ENCODE data around the gene CAP2. TPM values are rescaled to one million over a fixed set of nuclear protein-coding genes. Genes with fewer than 3 reads are reported as not detected.

Gene CAP2
- total RNA-seq, 1 donor = 49.7 TPM

DNA sequence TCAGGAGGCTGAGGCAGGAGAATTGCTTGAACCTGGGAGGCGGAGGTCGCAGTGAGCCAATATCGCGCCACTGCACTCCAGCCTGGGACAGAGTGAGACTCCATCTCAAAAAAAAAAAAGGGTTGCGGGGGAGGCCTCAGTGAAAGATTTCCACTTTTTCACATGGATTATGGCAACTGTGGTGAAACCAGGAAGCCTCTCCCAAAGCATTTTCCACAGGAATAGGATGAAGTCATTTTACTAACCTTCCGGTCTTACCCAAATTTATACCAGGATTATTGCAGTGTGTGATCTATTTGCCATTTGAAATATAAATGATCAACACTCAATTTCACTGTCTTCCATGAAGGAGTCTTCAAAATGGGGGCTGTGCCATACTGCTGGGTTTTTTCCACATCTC is 113.1 kb downstream of the CAP2 start:
- TF ChIP-seq, protein P1, sequence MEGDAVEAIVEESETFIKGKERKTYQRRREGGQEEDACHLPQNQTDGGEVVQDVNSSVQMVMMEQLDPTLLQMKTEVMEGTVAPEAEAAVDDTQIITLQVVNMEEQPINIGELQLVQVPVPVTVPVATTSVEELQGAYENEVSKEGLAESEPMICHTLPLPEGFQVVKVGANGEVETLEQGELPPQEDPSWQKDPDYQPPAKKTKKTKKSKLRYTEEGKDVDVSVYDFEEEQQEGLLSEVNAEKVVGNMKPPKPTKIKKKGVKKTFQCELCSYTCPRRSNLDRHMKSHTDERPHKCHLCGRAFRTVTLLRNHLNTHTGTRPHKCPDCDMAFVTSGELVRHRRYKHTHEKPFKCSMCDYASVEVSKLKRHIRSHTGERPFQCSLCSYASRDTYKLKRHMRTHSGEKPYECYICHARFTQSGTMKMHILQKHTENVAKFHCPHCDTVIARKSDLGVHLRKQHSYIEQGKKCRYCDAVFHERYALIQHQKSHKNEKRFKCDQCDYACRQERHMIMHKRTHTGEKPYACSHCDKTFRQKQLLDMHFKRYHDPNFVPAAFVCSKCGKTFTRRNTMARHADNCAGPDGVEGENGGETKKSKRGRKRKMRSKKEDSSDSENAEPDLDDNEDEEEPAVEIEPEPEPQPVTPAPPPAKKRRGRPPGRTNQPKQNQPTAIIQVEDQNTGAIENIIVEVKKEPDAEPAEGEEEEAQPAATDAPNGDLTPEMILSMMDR (IDR thresholded peaks at IDR 0.05; ENCODE audit: insufficient read depth, low read depth, low read length) = no peak
- DNase-seq (ENCODE audit: low read depth) = no peak
- no peak overlapping the region for H3K4me3 ChIP-seq (ENCODE audit: low read depth, low read length)

DNA sequence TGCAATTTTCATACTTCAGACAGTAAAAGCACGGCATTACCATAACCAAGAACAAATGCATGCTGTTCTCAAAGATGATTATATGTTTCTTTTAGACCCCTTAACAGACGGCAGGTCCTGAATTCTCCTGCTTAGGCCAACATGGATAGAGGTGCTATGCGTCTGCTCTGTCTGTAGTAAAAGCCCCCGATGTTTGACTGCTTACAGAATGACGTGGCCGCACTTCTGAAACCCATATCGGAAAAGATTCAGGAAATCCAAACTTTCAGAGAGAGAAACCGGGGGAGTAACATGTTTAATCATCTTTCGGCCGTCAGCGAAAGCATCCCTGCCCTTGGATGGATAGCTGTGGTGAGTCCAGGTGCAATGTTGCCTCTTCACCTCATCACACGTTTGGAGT is 113.6 kb downstream of the CAP2 start:
- no peak for DNase-seq (ENCODE audit: low read depth)
- TF ChIP-seq, protein P1 (IDR thresholded peaks at IDR 0.05; ENCODE audit: insufficient read depth, low read depth, low read length) = no peak
- no peak overlapping the region for H3K4me3 ChIP-seq (ENCODE audit: low read depth, low read length)

DNA sequence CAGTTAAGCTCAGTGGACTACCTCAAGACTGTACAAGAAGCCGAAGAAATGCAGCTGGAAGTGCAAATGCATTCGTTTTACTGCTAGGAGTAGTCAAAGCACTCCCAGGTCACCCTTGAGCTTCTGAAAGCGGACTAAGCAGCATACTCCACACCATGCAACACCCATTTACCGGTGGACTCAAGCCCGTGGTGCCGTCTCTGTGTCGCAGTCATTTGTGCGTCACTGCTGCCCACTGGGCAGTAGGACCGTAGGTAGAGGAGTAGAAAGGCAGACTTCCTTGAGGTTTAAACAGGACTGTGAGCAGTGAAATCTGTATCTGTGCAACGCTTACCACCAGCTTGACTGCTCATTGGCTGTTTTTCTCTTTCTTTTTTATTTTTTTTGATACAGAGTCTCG is 117.7 kb downstream of the CAP2 start:
- H3K4me3 ChIP-seq (ENCODE audit: low read depth, low read length) = no peak overlapping the region
- DNase-seq (ENCODE audit: low read depth) = no peak
- TF ChIP-seq, protein P1 (IDR thresholded peaks at IDR 0.05; ENCODE audit: insufficient read depth, low read depth, low read length) = no peak

DNA sequence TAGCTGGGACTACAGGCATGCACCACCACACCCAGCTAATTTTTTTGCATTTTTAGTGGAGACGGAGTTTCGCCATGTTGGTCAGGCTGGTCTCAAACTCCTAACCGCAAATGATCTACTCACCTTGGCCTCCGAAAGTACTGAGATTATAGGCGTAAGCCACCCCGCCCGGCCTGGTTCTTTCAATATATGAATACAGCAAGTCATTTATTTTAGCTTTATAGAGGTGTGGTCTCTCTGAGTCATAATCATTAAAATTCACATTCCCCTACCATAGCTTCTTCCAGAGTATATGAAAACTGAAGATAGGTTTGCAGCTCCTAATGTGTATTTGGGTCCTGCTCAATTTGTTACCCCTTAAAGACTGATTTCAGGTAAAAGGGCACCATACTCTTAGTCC is 118.2 kb downstream of the CAP2 start:
- DNase-seq (ENCODE audit: low read depth) = no peak
- TF ChIP-seq, protein P1 (IDR thresholded peaks at IDR 0.05; ENCODE audit: insufficient read depth, low read depth, low read length) = no peak
- H3K4me3 ChIP-seq (ENCODE audit: low read depth, low read length) = no peak overlapping the region

DNA sequence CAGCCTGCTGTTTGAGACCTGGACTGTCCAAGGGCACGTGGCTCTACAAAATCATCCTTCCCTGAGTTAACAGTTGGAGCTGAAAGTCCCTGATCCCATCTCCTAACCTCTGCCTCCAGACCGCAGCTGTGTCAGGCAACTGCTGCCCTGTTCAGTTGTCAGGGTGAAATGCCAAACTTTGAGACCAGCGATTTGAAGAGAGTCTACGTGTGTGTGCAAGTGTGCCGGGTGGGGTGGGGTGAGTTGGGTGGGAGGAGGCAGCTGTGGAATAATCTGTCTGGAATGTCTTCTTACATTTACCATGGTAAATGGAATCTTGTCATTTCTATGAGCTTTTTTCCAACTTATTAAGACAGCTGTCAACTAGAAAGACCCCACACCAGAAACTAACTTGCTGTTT is 125.7 kb downstream of the CAP2 start:
- DNase-seq (ENCODE audit: low read depth) = no peak
- no peak overlapping the region for H3K4me3 ChIP-seq (ENCODE audit: low read depth, low read length)
- TF ChIP-seq, protein P1 (IDR thresholded peaks at IDR 0.05; ENCODE audit: insufficient read depth, low read depth, low read length) = no peak

DNA sequence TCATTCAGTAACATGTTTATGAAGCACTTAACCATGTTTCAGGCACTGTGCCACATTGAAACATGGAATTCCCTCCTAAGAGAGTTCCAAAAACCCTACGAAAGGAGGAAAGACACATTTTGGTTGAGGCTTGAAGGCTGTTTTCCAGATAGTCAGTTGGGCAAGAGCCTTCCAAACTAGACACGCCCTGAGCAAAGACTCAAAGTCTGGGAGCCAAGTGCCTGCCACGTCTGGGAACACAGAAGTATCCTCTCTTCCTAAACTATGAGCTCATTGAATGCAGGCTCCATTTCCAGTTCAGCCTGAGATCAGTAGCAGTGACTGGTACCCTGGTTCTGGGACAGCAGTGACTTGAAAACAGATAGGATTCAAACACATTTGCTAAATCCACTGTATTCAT is 132.2 kb downstream of the CAP2 start:
- TF ChIP-seq, protein P1 (IDR thresholded peaks at IDR 0.05; ENCODE audit: insufficient read depth, low read depth, low read length) = no peak

DNA sequence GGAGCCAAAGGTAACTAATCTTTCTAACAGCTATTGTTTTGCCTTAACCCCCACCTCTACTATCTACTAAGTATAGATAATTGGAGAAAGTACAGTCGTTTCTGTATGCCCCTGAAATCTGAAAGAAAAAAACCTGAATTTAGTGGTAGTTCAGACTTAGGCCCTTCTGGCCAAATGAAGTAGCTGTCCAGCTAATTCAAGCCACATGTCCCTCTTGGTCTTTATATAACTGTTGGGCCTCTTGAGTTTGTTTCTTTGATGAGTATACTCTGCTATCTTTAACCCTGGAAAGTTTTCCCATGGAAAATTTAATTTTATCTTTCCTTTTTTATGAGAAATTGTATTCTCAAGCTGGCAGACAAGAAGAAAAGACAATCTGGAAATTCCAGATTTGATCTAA is 133.7 kb downstream of the CAP2 start:
- no peak overlapping the region for H3K4me3 ChIP-seq (ENCODE audit: low read depth, low read length)
- TF ChIP-seq, protein P1 (IDR thresholded peaks at IDR 0.05; ENCODE audit: insufficient read depth, low read depth, low read length) = no peak
- no peak for DNase-seq (ENCODE audit: low read depth)

More for the DNA sequence above, 132.2 kb downstream of the CAP2 start:
- DNase-seq (ENCODE audit: low read depth) = no peak
- H3K4me3 ChIP-seq (ENCODE audit: low read depth, low read length) = no peak overlapping the region

Measured in fibroblast of villous mesenchyme (primary cell).